ENCODE measurements around the gene SCRT2. TPM values are rescaled to one million over a fixed set of nuclear protein-coding genes. Genes with fewer than 3 reads are reported as not detected.

The SCRT2 gene
- total and polyA plus RNA-seq, 2 of the 8 experiments (the other 6 are each of a cell fraction or from before 2014, with no cell fraction given): 0.12 to 0.34 TPM

DNA sequence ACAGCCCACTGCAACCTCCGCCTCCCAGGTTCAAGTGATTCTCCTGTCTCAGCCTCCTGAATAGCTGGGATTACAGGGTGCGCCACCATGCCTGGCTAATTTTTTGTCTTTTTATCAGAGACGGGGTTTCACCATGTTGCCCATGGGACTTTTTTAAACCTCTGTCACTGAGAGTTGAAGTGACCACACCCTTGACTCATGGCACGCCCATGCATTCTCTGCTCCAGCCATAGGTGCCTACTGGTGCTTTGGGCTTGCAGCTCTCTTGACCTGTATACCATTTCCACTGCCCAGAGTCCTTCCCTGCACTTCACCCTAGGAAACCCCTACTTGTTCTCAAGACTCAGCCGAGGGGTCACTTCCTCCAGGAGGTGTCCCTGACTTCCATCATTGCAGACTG is 2.4 kb upstream of the SCRT2 start:
- Histone ChIP-seq H3K56ac (replicated peaks; ENCODE audit: insufficient read length, low read depth, low read length) (no peak overlapping the region), H3K9ac (replicated peaks in 1 of 4; ENCODE audit: extremely low read depth in 1 of 4, low read depth in 3 of 4, low read length in 3 of 4) (no peak overlapping the region), H3K79me1 (ENCODE audit: low read depth, low read length) (no peaks in the 10 kb centered on the region), H3K9me3 (ENCODE audit: insufficient read depth in 2 of 2, low read depth in 1 of 2, low read length in 1 of 2) (no peaks in the 10 kb centered on the region), H3K18ac (ENCODE audit: extremely low read depth, low read length) (no peak overlapping the region), H3K79me2 (ENCODE audit: control insufficient read depth in 1 of 2, insufficient read depth in 2 of 2, low read length in 2 of 2) (no peaks in the 10 kb centered on the region), H2AFZ (ENCODE audit: low read length) (no peak overlapping the region), H4K91ac (replicated peaks; ENCODE audit: insufficient read length, low read length) (no peak overlapping the region), H4K20me1 (replicated peaks in 1 of 2; ENCODE audit: control insufficient read depth in 1 of 2, insufficient read depth in 2 of 2, low read length in 2 of 2) (no peaks in the 10 kb centered on the region), H3K23ac (ENCODE audit: insufficient read length) (no peak overlapping the region), H4K5ac (ENCODE audit: insufficient read length, low read depth, low read length) (no peak overlapping the region), H3K36me3 (ENCODE audit: control insufficient read depth in 2 of 4, insufficient read depth in 4 of 4, low read length in 3 of 4) (no peaks in the 10 kb centered on the region), H3K23me2 (ENCODE audit: low read depth, low read length) (peaks cover 13% of the 10 kb centered on the region; the same call in 1 of the 2 replicates), H2BK12ac (ENCODE audit: low read depth, low read length) (no peak overlapping the region), H3K4ac (replicated peaks; ENCODE audit: insufficient read length, low read depth, low read length) (no peak overlapping the region), H2BK15ac (ENCODE audit: low read length) (no peak overlapping the region), H2AK5ac (ENCODE audit: low read depth, low read length) (no peak overlapping the region), H2BK5ac (ENCODE audit: low read depth, low read length) (no peak overlapping the region), H3K4me3 (ENCODE audit: extremely low read depth in 1 of 4, insufficient read depth in 2 of 4, low read depth in 3 of 4, low read length in 4 of 4) (no peak overlapping the region), H3K14ac (ENCODE audit: insufficient read length) (no peak overlapping the region), H3K4me2 (ENCODE audit: insufficient read depth in 1 of 2, low read depth in 2 of 2, low read length in 2 of 2) (no peak overlapping the region), H3K4me1 (replicated peaks in 1 of 4; ENCODE audit: control insufficient read depth in 3 of 4, insufficient read depth in 4 of 4, low read length in 3 of 4) (peaks cover 0 to 10% (median 5%) of the 10 kb centered on the region in 4 experiments; a peak in 5 of 7 replicates), H2BK120ac (replicated peaks; ENCODE audit: low read depth, low read length) (no peak overlapping the region), H3K27ac (ENCODE audit: low read depth, low read length) (no peak overlapping the region), H4K8ac (ENCODE audit: extremely low read depth, insufficient read depth, low read length) (no peak overlapping the region), H3K27me3 (replicated peaks in 1 of 4; ENCODE audit: control insufficient read depth in 3 of 4, extremely low read depth in 1 of 4, insufficient read depth in 3 of 4, low read length in 3 of 4) (peaks cover 3 to 38% (median 32%) of the 10 kb centered on the region in 4 experiments), H2BK20ac (ENCODE audit: low read length) (no peak overlapping the region)
- TF ChIP-seq SP2 (IDR thresholded peaks at IDR 0.05; ENCODE audit: low read length): no peak
- TF ChIP-seq PHF8 (conservative IDR thresholded peaks at IDR 0.05; ENCODE audit: low read depth, low read length): no peak
- no peak for TF ChIP-seq POU5F1 (IDR thresholded peaks at IDR 0.05; ENCODE audit: low read depth, low read length)
- no peak for TF ChIP-seq EZH2 (IDR thresholded peaks at IDR 0.05; ENCODE audit: low read depth, low read length, severe bottlenecking)
- TF ChIP-seq ASH2L (IDR thresholded peaks at IDR 0.05; ENCODE audit: low read length): no peak
- no peak for TF ChIP-seq SIRT6 (IDR thresholded peaks at IDR 0.05; ENCODE audit: low read length)
- TF ChIP-seq CHD1 (IDR thresholded peaks at IDR 0.05; ENCODE audit: low read depth, low read length): no peak
- DNase-seq (ENCODE audit: low read depth in 1 of 2, low spot score in 2 of 2): no peak
- ChIA-PET CTCF (ENCODE audit: partially characterized antibody) (interaction anchor here (0.7 to 14.1 kb wide), 9 partner anchors 9 to 365 kb away, joined by 3 to 116 read pairs (median 4); no protein-coding TSS in a partner anchor), POLR2A (ENCODE audit: partially characterized antibody) (interaction anchor here (1.6 to 1.8 kb wide), 2 partner anchors 13 to 21 kb away, joined by 4 to 7 read pairs; no protein-coding TSS in a partner anchor)
- FAIRE-seq: no peak
- WGBS, 2 experiments (ENCODE audit: extremely low coverage in 1 of 2, insufficient coverage in 1 of 2, insufficient read length in 1 of 2, insufficient replicate concordance in 2 of 2, low coverage in 1 of 2, low lambda C conversion rate in 2 of 2, missing lambda C conversion rate in 1 of 2): 91% methylated on average over 5 of the region's 5 CpGs; no CpG with 5 or more reads in 1 of the 2 experiments
